ENCODE results near the gene DPP4.

GRCh38 chr2:162050513-162050961 lies 23.5 kb downstream of the DPP4 start:
- TF ChIP-seq POLR2AphosphoS5 (IDR thresholded peaks at IDR 0.05) (no peak), CTCF (IDR thresholded peaks at IDR 0.05) (no peak), POLR2A (IDR thresholded peaks at IDR 0.05) (no peak)
